Measurements from ENCODE around the gene TCEAL9. TPM values are rescaled to one million over a fixed set of nuclear protein-coding genes. Genes with fewer than 3 reads are reported as not detected.

Gene TCEAL9
- total RNA-seq, 2 experiments from 2014 or later, result 2.0 TPM; not detected in 1

DNA sequence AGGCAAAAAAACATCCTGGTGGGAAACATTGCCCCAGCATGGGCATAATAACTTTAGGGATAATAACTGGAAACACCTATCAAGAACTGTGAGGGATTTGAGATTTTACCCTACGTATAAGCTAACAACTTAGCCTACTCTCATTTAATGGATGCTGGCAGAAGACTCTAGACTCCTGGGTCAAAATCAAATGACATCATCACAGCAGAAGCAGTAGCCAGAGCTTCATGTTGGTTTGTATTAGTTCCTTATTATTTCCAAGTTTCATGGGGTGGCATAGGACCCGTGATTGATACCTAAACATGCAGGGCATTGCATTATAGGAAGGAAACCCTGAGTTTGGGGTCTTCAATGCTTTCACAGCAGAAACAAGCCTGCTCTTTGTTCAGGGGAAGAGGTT is 4.6 kb downstream of the TCEAL9 start:
- ChIA-PET POLR2A (no interaction called here), CTCF (ENCODE audit: unreplicated experiment) (no interaction called here)
- Histone ChIP-seq H2AFZ (ENCODE audit: low read length) (no peak overlapping the region), H3K79me2 (ENCODE audit: insufficient read depth, low read depth, low read length) (no peaks in the 10 kb centered on the region), H4K20me1 (ENCODE audit: insufficient read depth, low read length) (no peaks in the 10 kb centered on the region), H3K36me3 (ENCODE audit: insufficient read depth, low read length) (no peaks in the 10 kb centered on the region), H3K4me2 (ENCODE audit: low read length) (no peak overlapping the region), H3K9me2 (ENCODE audit: insufficient read depth, low read length) (no peaks in the 10 kb centered on the region), H3K9me3 (ENCODE audit: low read length) (no peaks in the 10 kb centered on the region), H3K27ac (ENCODE audit: low read depth, low read length, poor library complexity, severe bottlenecking) (no peak overlapping the region), H3K4me1 (ENCODE audit: insufficient read depth, low read length, poor library complexity, severe bottlenecking) (no peaks in the 10 kb centered on the region), H3K4me3 (ENCODE audit: low read depth, low read length, poor library complexity, severe bottlenecking) (no peak overlapping the region)
- no peak for TF ChIP-seq EZH2phosphoT487 (IDR thresholded peaks at IDR 0.05; ENCODE audit: borderline replicate concordance, low read depth, low read length)
- TF ChIP-seq, protein P1, sequence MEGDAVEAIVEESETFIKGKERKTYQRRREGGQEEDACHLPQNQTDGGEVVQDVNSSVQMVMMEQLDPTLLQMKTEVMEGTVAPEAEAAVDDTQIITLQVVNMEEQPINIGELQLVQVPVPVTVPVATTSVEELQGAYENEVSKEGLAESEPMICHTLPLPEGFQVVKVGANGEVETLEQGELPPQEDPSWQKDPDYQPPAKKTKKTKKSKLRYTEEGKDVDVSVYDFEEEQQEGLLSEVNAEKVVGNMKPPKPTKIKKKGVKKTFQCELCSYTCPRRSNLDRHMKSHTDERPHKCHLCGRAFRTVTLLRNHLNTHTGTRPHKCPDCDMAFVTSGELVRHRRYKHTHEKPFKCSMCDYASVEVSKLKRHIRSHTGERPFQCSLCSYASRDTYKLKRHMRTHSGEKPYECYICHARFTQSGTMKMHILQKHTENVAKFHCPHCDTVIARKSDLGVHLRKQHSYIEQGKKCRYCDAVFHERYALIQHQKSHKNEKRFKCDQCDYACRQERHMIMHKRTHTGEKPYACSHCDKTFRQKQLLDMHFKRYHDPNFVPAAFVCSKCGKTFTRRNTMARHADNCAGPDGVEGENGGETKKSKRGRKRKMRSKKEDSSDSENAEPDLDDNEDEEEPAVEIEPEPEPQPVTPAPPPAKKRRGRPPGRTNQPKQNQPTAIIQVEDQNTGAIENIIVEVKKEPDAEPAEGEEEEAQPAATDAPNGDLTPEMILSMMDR (conservative IDR thresholded peaks at IDR 0.05; ENCODE audit: low read length), result no peak
- DNase-seq (ENCODE audit: low spot score), result no peak
- intact Hi-C loops (cut with micrococcal nuclease; ENCODE audit: unreplicated experiment), result no loop called here
- BruUV-seq (replicated peaks), result no TSS peak

DNA sequence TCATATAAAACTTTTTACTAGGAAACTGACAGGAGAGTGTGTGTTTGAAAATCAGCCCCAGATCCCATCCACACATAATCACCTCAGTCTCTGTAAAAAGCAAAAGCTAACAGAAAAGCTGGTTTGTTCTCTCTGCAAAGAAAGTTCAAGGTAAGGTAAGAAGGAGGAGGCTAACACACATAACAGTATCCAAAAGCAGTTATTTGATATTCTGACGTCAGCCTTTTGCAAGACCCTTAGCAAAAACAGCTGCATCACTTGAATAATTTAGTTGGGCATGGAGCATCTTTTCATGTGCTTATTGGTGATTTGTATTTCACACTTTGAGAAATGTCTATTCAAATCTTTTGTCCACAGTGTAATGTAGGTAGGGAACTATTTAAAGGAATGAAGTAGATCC is 5.5 kb downstream of the TCEAL9 start:
- H3K27ac ChIP-seq (ENCODE audit: low read depth, low read length, poor library complexity, severe bottlenecking), result no peak overlapping the region
- no peaks in the 10 kb centered on the region for H4K20me1 ChIP-seq (ENCODE audit: insufficient read depth, low read length)
- no peak overlapping the region for H3K4me3 ChIP-seq (ENCODE audit: low read depth, low read length, poor library complexity, severe bottlenecking)
- H3K9me3 ChIP-seq (ENCODE audit: low read length), result no peaks in the 10 kb centered on the region
- H2AFZ ChIP-seq (ENCODE audit: low read length), result no peak overlapping the region
- H3K79me2 ChIP-seq (ENCODE audit: insufficient read depth, low read depth, low read length), result no peaks in the 10 kb centered on the region
- no peak for TF ChIP-seq EZH2phosphoT487 (IDR thresholded peaks at IDR 0.05; ENCODE audit: borderline replicate concordance, low read depth, low read length)
- TF ChIP-seq, protein P1 (conservative IDR thresholded peaks at IDR 0.05; ENCODE audit: low read length), result no peak
- ChIA-PET POLR2A (no interaction called here), CTCF (ENCODE audit: unreplicated experiment) (no interaction called here)
- H3K4me1 ChIP-seq (ENCODE audit: insufficient read depth, low read length, poor library complexity, severe bottlenecking), result no peaks in the 10 kb centered on the region
- H3K36me3 ChIP-seq (ENCODE audit: insufficient read depth, low read length), result no peaks in the 10 kb centered on the region
- DNase-seq (ENCODE audit: low spot score), result no peak
- no peak overlapping the region for H3K4me2 ChIP-seq (ENCODE audit: low read length)
- no TSS peak for BruUV-seq (replicated peaks)
- intact Hi-C loops (cut with micrococcal nuclease; ENCODE audit: unreplicated experiment), result no loop called here
- no peaks in the 10 kb centered on the region for H3K9me2 ChIP-seq (ENCODE audit: insufficient read depth, low read length)

DNA sequence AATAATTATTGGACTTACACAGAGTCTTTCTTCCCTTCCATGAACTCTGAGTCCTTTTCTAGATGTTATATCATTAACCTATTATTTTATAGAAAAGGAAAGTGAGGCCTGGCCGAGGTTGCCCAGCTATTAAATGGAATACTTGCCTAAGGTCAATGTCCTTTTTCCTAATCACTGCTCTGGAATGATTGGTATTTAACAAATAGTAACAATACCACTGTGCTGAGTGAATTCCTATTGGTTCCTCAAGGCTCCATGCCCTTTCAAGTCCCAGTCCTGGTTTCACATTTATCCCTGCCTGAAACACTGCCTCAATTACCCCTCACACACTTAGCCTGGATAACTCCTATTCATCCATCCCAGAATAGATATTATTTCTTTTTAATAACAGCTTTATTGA is 6.2 kb downstream of the TCEAL9 start:
- POLR2A ChIA-PET, result no interaction called here
- CTCF ChIA-PET (ENCODE audit: unreplicated experiment), result no interaction called here

More for the DNA sequence above, 6.2 kb downstream of the TCEAL9 start:
- Histone ChIP-seq H3K27ac (ENCODE audit: low read depth, low read length, poor library complexity, severe bottlenecking) (no peak overlapping the region), H3K79me2 (ENCODE audit: insufficient read depth, low read depth, low read length) (no peaks in the 10 kb centered on the region), H3K4me3 (ENCODE audit: low read depth, low read length, poor library complexity, severe bottlenecking) (no peak overlapping the region), H3K4me2 (ENCODE audit: low read length) (no peak overlapping the region), H3K9me3 (ENCODE audit: low read length) (no peaks in the 10 kb centered on the region), H4K20me1 (ENCODE audit: insufficient read depth, low read length) (no peaks in the 10 kb centered on the region), H3K4me1 (ENCODE audit: insufficient read depth, low read length, poor library complexity, severe bottlenecking) (no peaks in the 10 kb centered on the region), H2AFZ (ENCODE audit: low read length) (no peak overlapping the region), H3K36me3 (ENCODE audit: insufficient read depth, low read length) (no peaks in the 10 kb centered on the region), H3K9me2 (ENCODE audit: insufficient read depth, low read length) (no peaks in the 10 kb centered on the region)
- no peak for TF ChIP-seq EZH2phosphoT487 (IDR thresholded peaks at IDR 0.05; ENCODE audit: borderline replicate concordance, low read depth, low read length)
- TF ChIP-seq, protein P1 (conservative IDR thresholded peaks at IDR 0.05; ENCODE audit: low read length), result no peak
- intact Hi-C loops (cut with micrococcal nuclease; ENCODE audit: unreplicated experiment), result no loop called here
- no peak for DNase-seq (ENCODE audit: low spot score)
- BruUV-seq (replicated peaks), result no TSS peak
